ENCODE data around the gene CTNND2. TPM values are rescaled to one million over a fixed set of nuclear protein-coding genes. Genes with fewer than 3 reads are reported as not detected.

Gene CTNND2
- total RNA-seq, 1 donor from 2014 or later, result 13.9 TPM

DNA sequence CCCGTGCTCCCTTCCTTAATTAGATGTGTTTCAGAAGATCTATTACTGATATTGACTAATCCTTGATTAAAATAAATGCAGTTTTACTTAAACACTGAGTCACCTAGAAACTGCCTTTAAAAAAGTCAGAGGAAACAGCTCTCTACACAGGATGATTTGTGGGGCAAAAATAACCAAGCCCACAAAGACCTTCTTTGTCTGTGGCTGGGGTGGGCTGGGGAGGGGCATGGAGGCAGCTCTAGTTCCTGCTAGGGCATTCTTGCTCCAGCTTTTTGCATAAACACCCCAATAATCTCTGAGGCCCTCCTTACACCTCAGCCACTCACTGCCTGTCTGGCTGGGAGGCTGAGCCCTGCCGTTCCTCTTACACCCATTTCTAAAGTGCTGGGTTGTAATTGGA is 915.6 kb downstream of the CTNND2 start:
- Histone ChIP-seq H3K27me3 (no peaks in the 10 kb centered on the region), H3K4me1 (peaks cover 5% of the 10 kb centered on the region), H3K9ac (no peak overlapping the region), H3K4me3 (no peak overlapping the region), H3K79me2 (ENCODE audit: low read depth) (no peaks in the 10 kb centered on the region), H3K4me2 (no peak overlapping the region), H2AFZ (replicated peaks) (no peak overlapping the region), H4K20me1 (ENCODE audit: low read depth) (no peaks in the 10 kb centered on the region), H3K9me3 (ENCODE audit: low read depth) (no peaks in the 10 kb centered on the region), H3F3A (ENCODE audit: low read depth) (no peaks in the 10 kb centered on the region), H3K36me3 (no peaks in the 10 kb centered on the region), H3K27ac (no peak overlapping the region)
- H3K4me1 Mint-ChIP-seq, result peaks cover 12% of the 10 kb centered on the region
- no peak overlapping the region for H3K4me3 Mint-ChIP-seq
- H3K27ac Mint-ChIP-seq, result no peak overlapping the region
- peaks cover 35% of the 10 kb centered on the region for H3K36me3 Mint-ChIP-seq
- H3K9me3 Mint-ChIP-seq, result no peaks in the 10 kb centered on the region
- TF ChIP-seq EZH2phosphoT487 (IDR thresholded peaks at IDR 0.05), result no peak
- TF ChIP-seq, protein P1, sequence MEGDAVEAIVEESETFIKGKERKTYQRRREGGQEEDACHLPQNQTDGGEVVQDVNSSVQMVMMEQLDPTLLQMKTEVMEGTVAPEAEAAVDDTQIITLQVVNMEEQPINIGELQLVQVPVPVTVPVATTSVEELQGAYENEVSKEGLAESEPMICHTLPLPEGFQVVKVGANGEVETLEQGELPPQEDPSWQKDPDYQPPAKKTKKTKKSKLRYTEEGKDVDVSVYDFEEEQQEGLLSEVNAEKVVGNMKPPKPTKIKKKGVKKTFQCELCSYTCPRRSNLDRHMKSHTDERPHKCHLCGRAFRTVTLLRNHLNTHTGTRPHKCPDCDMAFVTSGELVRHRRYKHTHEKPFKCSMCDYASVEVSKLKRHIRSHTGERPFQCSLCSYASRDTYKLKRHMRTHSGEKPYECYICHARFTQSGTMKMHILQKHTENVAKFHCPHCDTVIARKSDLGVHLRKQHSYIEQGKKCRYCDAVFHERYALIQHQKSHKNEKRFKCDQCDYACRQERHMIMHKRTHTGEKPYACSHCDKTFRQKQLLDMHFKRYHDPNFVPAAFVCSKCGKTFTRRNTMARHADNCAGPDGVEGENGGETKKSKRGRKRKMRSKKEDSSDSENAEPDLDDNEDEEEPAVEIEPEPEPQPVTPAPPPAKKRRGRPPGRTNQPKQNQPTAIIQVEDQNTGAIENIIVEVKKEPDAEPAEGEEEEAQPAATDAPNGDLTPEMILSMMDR (IDR thresholded peaks at IDR 0.05), result no peak
- no peak for TF ChIP-seq EZH2 (IDR thresholded peaks at IDR 0.05)
- DNase-seq (ENCODE audit: low spot score), result no peak
- peaks cover 4% of the 10 kb centered on the region for H3K27me3 Mint-ChIP-seq (ENCODE audit: insufficient read depth, low read depth)

DNA sequence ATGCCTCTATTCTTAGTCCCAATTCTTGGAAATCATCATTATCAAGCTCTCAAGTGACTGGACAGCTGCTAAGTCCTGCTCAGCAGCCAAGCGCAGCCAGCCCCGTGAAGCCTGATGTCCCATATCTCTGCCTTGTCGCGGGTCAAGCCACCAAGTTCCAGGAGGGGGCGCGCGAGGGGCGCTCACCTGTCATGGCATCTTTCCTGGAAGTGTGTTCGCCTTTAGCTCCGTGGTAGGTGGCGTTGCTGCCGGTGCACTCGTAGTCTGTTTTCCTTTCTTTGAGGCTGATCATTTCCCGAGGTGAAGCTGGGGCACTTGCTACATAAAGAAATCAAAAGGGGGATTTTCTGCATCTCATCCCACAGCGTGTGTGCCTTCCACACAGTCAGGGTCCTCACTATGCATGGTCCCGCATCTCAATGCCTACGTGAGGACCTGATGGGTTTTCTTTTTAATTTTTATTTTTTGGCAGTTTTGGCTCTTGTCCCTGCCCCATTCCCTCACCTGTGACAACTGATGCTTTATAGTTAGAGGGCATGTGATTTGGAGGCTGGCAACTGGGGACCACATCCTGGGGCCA is 916.2 kb downstream of the CTNND2 start:
- no peaks in the 10 kb centered on the region for H3K36me3 ChIP-seq
- H3K4me1 ChIP-seq, result peaks cover 3% of the 10 kb centered on the region
- H3K79me2 ChIP-seq (ENCODE audit: low read depth), result no peaks in the 10 kb centered on the region
- no peaks in the 10 kb centered on the region for H3K27me3 ChIP-seq
- H3K4me3 ChIP-seq, result no peak overlapping the region
- H3F3A ChIP-seq (ENCODE audit: low read depth), result no peaks in the 10 kb centered on the region
- H2AFZ ChIP-seq (replicated peaks), result no peak overlapping the region
- no peak overlapping the region for H3K27ac ChIP-seq
- no peaks in the 10 kb centered on the region for H3K9me3 ChIP-seq (ENCODE audit: low read depth)
- Mint-ChIP-seq H3K27me3 (ENCODE audit: insufficient read depth, low read depth) (peaks cover 4% of the 10 kb centered on the region), H3K4me1 (peaks cover 12% of the 10 kb centered on the region), H3K36me3 (peaks cover 36% of the 10 kb centered on the region), H3K9me3 (no peaks in the 10 kb centered on the region), H3K27ac (no peak overlapping the region), H3K4me3 (no peak overlapping the region)
- H4K20me1 ChIP-seq (ENCODE audit: low read depth), result no peaks in the 10 kb centered on the region
- H3K9ac ChIP-seq, result no peak overlapping the region
- peak overlapping the region; percentile 28 for H3K4me2 ChIP-seq
- no peak for TF ChIP-seq EZH2 (IDR thresholded peaks at IDR 0.05)
- TF ChIP-seq, protein P1 (IDR thresholded peaks at IDR 0.05), result peak; percentile 91
- DNase-seq (ENCODE audit: low spot score), result peak; percentile 84

DNA sequence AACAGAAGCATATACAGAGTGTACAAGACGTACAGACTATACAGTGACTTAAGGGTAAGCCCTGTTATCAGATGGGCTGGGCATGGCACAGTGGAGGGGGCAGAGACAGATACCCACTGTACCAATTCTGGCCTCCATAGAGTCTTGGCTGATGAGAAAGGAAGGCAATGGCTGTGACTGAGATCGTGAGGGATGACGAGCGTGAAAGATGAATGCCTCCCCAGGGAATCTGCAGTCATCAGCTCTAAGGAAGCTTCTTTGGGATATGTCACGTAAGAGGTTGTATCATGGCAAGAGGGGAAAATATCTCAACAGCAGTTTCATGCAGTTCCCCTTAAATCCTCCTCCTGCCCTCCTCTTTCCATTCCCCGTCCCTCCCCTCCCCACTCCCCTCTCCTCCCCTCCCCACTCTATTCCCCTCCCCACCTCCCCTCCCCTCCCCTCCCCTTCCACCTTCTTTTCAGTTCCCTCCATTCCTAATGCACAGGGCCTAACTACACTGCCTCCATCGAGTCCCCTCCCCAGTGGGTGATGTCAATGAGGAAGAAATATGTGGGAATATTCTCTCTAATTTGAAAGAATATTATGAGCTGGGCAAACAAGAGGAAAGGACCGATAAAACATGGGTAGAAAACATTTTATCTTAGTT is 916.8 kb downstream of the CTNND2 start:
- H3K36me3 ChIP-seq, result no peaks in the 10 kb centered on the region
- H3K4me2 ChIP-seq, result no peak overlapping the region
- H3K27me3 Mint-ChIP-seq (ENCODE audit: insufficient read depth, low read depth), result peaks cover 4% of the 10 kb centered on the region
- H3F3A ChIP-seq (ENCODE audit: low read depth), result no peaks in the 10 kb centered on the region
- H3K9me3 Mint-ChIP-seq, result no peaks in the 10 kb centered on the region
- H3K36me3 Mint-ChIP-seq, result peaks cover 32% of the 10 kb centered on the region
- no peak overlapping the region for H2AFZ ChIP-seq (replicated peaks)
- no peaks in the 10 kb centered on the region for H4K20me1 ChIP-seq (ENCODE audit: low read depth)
- H3K4me3 Mint-ChIP-seq, result no peak overlapping the region
- peaks cover 12% of the 10 kb centered on the region for H3K4me1 Mint-ChIP-seq
- H3K27me3 ChIP-seq, result no peaks in the 10 kb centered on the region
- no peak overlapping the region for H3K4me3 ChIP-seq
- TF ChIP-seq EZH2phosphoT487 (IDR thresholded peaks at IDR 0.05) (no peak), EZH2 (IDR thresholded peaks at IDR 0.05) (no peak)
- TF ChIP-seq, protein P1 (IDR thresholded peaks at IDR 0.05), result no peak
- no peak overlapping the region for H3K9ac ChIP-seq
- H3K9me3 ChIP-seq (ENCODE audit: low read depth), result no peaks in the 10 kb centered on the region
- H3K27ac ChIP-seq, result no peak overlapping the region
- H3K27ac Mint-ChIP-seq, result peak overlapping the region; percentile 9
- DNase-seq (ENCODE audit: low spot score), result no peak
- no peaks in the 10 kb centered on the region for H3K79me2 ChIP-seq (ENCODE audit: low read depth)
- peaks cover 3% of the 10 kb centered on the region for H3K4me1 ChIP-seq
